ENCODE data around the gene LIN28B. TPM values are rescaled to one million over a fixed set of nuclear protein-coding genes. Genes with fewer than 3 reads are reported as not detected.
"Not testable (repeated sequence)": the region's sequence is repeated elsewhere in the genome, so short reads cannot be mapped to it uniquely, and the experiment has no call there.

The LIN28B gene
- polyA plus RNA-seq, 2 of the 4 experiments (the other 2 are of a cell fraction), result 3.6 to 7.2 TPM

- no peak overlapping the region for H3K27ac ChIP-seq
- H3K4me3 ChIP-seq, result no peak overlapping the region
- DNase-seq (ENCODE audit: low read depth in 1 of 2, low spot score in 1 of 2) (no peak), ATAC-seq (no peak), FAIRE-seq (no peak)
- 75% methylated on average over 3 of the region's 3 CpGs for WGBS (ENCODE audit: missing lambda C conversion rate)
- H3K4me1 ChIP-seq, result no peaks in the 10 kb centered on the region
- POLR2A ChIA-PET, result no interaction called here
- TF ChIP-seq CBX2 (IDR thresholded peaks at IDR 0.05; ENCODE audit: borderline replicate concordance, low read depth) (no peak), MYC (IDR thresholded peaks at IDR 0.05; ENCODE audit: borderline replicate concordance, low read length) (no peak), MAZ (IDR thresholded peaks at IDR 0.05; ENCODE audit: borderline replicate concordance, low read depth, low read length) (no peak), HOXB5 (CRISPR knock-in tag; IDR thresholded peaks at IDR 0.05) (no peak), HOXA7 (CRISPR knock-in tag; IDR thresholded peaks at IDR 0.05) (no peak), FOSL2 (IDR thresholded peaks at IDR 0.05) (no peak), FOSL2 (CRISPR knock-in tag; IDR thresholded peaks at IDR 0.05) (no peak)
- CTCF ChIA-PET, result no interaction called here
- H3K4me2 ChIP-seq, result no peak overlapping the region
- H3K9me3 ChIP-seq, result no peaks in the 10 kb centered on the region
Measured at GRCh38 chr6:104986625-104987024, 29.7 kb downstream of the LIN28B start.

- no peak for FAIRE-seq
- CTCF ChIA-PET, result no interaction called here
Measured at GRCh38 chr6:104987218-104987617, 30.3 kb downstream of the LIN28B start.

DNA sequence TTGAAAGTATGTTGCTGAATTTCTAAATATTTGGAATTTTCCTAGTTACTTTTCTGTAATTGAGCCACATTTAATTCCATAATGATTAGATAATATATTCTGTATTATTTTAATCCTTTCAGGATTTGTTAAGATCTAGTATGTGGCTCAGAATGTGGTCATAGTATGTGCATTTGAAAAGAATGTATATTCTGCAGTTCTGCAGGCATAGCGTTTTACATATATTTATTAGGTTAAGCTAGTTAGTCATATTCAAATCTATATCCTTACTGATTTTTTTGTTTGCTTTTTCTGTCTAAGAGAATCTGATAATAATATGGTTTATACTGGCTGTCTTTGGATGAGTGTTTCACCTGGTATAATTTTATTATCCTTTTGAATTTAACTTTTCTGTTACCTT lies 33.2 kb downstream of the LIN28B start:
- Histone ChIP-seq H3K27ac (no peak overlapping the region), H3K4me1 (no peaks in the 10 kb centered on the region), H3K9me3 (no peaks in the 10 kb centered on the region), H3K4me3 (no peak overlapping the region), H3K4me2 (no peak overlapping the region)
- ChIA-PET POLR2A (no interaction called here), CTCF (no interaction called here)
- no peak for DNase-seq (ENCODE audit: low read depth in 1 of 2, low spot score in 1 of 2)
- FAIRE-seq, result no peak
- ATAC-seq, result no peak
- 96% methylated on average over 1 of the region's 1 CpG for WGBS (ENCODE audit: missing lambda C conversion rate)
- TF ChIP-seq KDM5A (IDR thresholded peaks at IDR 0.05), result no peak
- no peak for TF ChIP-seq USF2 (IDR thresholded peaks at IDR 0.05)
- no peak for TF ChIP-seq FOSL2 (IDR thresholded peaks at IDR 0.05)
- TF ChIP-seq FOSL2 (CRISPR knock-in tag; IDR thresholded peaks at IDR 0.05), result no peak

More at GRCh38 chr6:104987218-104987617, 30.3 kb downstream of the LIN28B start:
- H3K9me3 ChIP-seq, result no peaks in the 10 kb centered on the region
- TF ChIP-seq RARB (CRISPR knock-in tag; IDR thresholded peaks at IDR 0.05) (no peak), SMC3 (IDR thresholded peaks at IDR 0.05) (no peak), BCL3 (IDR thresholded peaks at IDR 0.05) (no peak), GATA3 (IDR thresholded peaks at IDR 0.05; ENCODE audit: borderline replicate concordance) (no peak), EHF (CRISPR knock-in tag; IDR thresholded peaks at IDR 0.05) (no peak), ATOH8 (CRISPR knock-in tag; IDR thresholded peaks at IDR 0.05; ENCODE audit: low read depth) (no peak), BHLHE40 (IDR thresholded peaks at IDR 0.05; ENCODE audit: low read depth, low read length) (no peak), USF2 (IDR thresholded peaks at IDR 0.05) (no peak), POLR2AphosphoS2 (conservative IDR thresholded peaks at IDR 0.05; ENCODE audit: low read length) (no peak), HEYL (CRISPR knock-in tag; IDR thresholded peaks at IDR 0.05) (no peak), TFCP2L1 (CRISPR knock-in tag; IDR thresholded peaks at IDR 0.05) (no peak), JUN (IDR thresholded peaks at IDR 0.05) (no peak)
- no peaks in the 10 kb centered on the region for H3K4me1 ChIP-seq
- POLR2A ChIA-PET, result no interaction called here
- 84% methylated on average over 3 of the region's 3 CpGs for WGBS (ENCODE audit: missing lambda C conversion rate)
- ATAC-seq (no peak), DNase-seq (ENCODE audit: low read depth in 1 of 2, low spot score in 1 of 2) (no peak)
- no peak overlapping the region for H3K4me3 ChIP-seq
- no peak overlapping the region for H3K4me2 ChIP-seq
- H3K27ac ChIP-seq, result no peak overlapping the region

GRCh38 chr6:104991062-104991461 lies 34.2 kb downstream of the LIN28B start:
- H3K9me3 ChIP-seq; H3K4me2 ChIP-seq; POLR2A ChIA-PET; FAIRE-seq; ATAC-seq; H3K4me3 ChIP-seq; CTCF ChIA-PET; H3K27ac ChIP-seq; H3K4me1 ChIP-seq; DNase-seq (ENCODE audit: low read depth in 1 of 2, low spot score in 1 of 2): not testable (repeated sequence)
- 87% methylated on average over 2 of the region's 37 CpGs for WGBS (ENCODE audit: missing lambda C conversion rate)

DNA sequence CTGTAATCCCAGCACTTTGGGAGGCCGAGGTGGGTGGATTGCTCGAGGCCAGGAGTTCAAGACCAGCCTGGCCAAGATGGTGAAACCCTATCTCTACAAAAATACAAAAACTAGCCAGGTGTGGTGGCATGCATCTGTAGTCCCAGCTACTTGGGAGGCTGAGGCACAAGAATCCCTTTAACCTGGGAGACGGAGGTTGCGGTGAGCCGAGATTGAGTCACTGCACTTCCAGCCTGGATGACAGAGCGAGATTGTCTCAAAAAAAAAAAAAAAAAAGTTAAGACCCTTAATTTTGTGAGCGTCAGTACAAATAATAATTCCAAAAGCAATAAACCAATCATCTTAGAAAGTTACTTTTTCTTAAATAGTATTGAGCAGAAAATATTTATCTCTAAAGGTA lies 36.7 kb downstream of the LIN28B start:
- WGBS (ENCODE audit: missing lambda C conversion rate), result 91% methylated on average over 7 of the region's 7 CpGs
- CTCF ChIA-PET, result interaction anchor here (1.3 to 2.1 kb wide), 3 partner anchors 84 to 93 kb away, joined by 3 to 6 read pairs (median 6); no protein-coding TSS in a partner anchor
- ATAC-seq, result not testable (repeated sequence)

More for the DNA sequence above, 36.7 kb downstream of the LIN28B start:
- FAIRE-seq; H3K9me3 ChIP-seq; POLR2A ChIA-PET; DNase-seq (ENCODE audit: low read depth in 1 of 2, low spot score in 1 of 2); H3K27ac ChIP-seq; H3K4me1 ChIP-seq; H3K4me2 ChIP-seq; H3K4me3 ChIP-seq: not testable (repeated sequence)
